Measurements from ENCODE around the gene MLLT11.
"Not testable (repeated sequence)": the region's sequence is repeated elsewhere in the genome, so short reads cannot be mapped to it uniquely, and the experiment has no call there.

The MLLT11 gene

GRCh38 chr1:151058692-151059091, 1.5 kb upstream of the MLLT11 start:
- no peak for DNase-seq

DNA sequence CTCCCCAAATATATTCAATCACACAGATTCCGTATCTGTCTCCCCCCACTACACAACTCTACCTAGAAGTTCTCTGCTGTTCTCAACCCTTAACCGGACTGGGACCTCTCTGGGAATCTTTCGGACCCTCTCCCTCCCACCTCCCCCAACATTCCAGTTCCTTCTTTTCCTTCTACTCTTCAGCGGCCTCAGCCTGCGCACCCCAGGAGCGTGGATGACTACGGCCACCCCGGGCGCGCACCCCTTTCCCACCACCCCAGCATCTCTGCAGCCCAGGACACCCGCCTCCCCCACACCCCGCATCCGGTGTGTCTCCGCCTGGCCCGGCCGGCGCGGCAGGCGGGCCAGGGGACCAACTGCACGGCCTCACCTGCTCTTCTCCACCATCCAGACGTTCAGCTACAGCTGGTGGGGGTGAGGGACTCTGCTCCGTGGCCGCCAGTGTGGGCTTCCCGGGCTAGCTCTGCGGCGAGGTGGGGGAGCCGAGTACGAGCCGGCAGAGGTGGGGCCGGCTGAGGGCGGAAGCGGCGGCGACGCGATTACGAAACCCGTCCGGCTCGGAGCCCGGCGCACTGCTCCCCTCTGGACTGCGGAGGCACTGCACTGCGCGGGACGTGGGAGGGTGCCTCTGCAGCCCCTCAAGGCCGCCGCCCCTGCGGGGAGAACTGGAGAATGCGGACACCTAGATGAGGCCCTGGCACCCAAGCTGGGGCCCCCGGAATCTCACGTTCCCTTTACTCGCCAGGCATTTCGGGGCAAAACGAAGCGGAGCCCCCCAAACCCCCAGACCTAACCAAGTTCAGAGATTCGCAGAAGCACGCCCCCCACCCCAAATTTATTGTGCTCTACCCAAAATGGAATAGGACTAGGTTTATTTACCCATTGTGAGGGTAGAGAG, 839 bp upstream of the MLLT11 start, which contains the start of gene CDC42SE1:
CDC42SE1 (minus strand) TSS at position 514 of the 898 bp plus-strand sequence. CDS start 3,892 bp downstream, outside the sequence.
- DNase-seq, result peak; percentile 89 to 91

- peak in 1 of 2 experiments; percentile 40 for DNase-seq
Measured at GRCh38 chr1:151060657-151061421, 642 bp downstream of the MLLT11 start.

GRCh38 chr1:151061704-151062103, 1.5 kb downstream of the MLLT11 start:
- DNase-seq, result no peak

GRCh38 chr1:151062741-151063371, 2.7 kb downstream of the MLLT11 start:
- DNase-seq, result no peak

- DNase-seq, result no peak
Measured at GRCh38 chr1:151065089-151065645, 5.0 kb downstream of the MLLT11 start.

DNA sequence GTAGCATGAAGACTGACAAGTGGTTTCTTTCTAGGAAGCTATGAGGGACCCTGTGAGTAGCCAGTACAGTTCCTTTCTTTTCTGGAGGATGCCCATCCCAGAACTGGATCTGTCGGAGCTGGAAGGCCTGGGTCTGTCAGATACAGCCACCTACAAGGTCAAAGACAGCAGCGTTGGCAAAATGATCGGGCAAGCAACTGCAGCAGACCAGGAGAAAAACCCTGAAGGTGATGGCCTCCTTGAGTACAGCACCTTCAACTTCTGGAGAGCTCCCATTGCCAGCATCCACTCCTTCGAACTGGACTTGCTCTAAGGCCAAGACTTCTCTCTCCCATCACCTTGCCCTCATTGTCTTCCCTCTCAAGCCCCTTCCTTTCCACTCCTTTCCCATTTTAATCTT, 7.0 kb downstream of the MLLT11 start:
- no peak for DNase-seq

DNA sequence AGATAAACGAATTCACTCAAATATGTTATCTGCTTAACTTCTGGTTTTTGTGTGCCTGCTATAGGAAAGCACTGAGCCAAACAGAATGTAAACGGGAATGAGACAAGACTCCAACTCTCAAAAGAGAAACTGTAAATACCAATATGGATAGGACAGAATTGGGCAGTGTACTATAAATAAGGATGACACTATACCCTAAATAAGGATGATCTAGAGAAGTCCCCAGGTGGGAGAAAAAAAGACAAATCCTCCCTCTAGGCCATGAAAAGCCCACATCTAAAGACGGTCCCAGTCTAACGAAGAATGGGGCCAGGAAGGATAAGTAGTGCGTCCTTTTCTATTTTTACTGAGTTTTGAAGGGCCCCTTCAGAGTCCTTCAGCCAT, 8.9 kb downstream of the MLLT11 start:
- DNase-seq, result no peak

DNA sequence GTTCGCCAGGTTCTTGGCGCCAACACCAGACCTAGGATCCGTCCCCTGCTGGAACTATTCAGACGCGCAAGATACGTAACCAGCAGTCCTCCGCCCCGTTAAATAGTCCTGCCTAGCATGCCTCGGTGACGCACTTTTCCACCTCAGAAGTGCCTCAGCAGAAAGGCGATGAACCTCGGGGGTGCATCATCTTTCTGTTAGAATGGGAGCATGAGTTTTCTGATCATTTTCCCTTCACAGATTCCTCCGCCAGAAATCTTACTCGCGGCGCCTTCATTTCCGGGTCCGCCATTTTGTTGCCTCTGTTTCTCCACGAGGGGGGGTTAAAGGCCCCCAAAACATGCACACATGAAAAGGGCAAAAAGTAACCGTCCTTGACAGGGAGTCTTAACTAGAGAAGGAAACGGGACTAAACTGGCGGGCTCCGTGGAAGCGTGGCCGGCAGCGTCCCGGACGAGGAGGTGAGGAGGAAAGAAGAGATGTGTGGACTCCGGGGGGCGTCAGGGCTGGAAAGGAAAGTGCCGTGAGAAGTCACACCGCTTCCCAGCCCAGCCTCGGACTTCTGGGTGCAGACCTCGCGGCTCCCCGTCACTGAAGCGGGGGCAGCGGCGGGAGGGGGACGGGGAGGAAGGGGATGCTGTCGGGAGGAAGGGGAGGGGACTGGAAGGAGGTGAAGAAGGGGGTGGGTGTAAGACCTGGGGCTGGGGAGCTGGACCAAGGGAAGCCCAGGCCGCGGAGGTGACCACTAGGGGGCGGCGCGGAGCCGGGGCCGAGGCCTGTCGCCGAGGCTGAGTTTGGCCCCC, 10.5 kb downstream of the MLLT11 start, which contains the start of gene GABPB2:
GABPB2 (plus strand) TSS at position 288 of the 803 bp plus-strand sequence. CDS start 17,429 bp downstream, outside the sequence.
- peak; percentile 94 to 96 for DNase-seq

- no peak for DNase-seq
Measured at GRCh38 chr1:151072224-151072623, 12.0 kb downstream of the MLLT11 start.

- DNase-seq, result no peak
Measured at GRCh38 chr1:151085953-151086559, 25.9 kb downstream of the MLLT11 start.

DNA sequence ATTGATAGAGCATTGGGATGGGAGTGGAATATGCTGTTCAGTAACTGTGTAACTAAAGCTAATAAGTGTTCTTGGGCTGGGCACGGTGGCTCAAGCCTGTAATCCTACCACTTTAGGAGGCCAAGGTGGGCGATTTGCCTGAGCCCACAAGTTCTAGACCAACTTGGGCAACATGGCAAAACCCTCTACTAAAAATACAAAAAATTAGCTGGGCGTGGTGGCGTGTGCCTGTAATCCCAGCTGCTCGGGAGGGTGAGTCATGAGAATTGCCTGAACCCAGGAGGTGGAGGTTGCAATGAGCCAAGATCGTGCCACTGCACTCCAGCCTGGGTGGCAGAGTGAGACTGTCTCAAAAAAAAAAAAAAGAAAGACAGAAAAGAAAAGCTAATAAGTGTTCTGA, 37.2 kb downstream of the MLLT11 start:
- DNase-seq, result not testable (repeated sequence)

GRCh38 chr1:151098126-151098525, 37.9 kb downstream of the MLLT11 start:
- no peak for DNase-seq

DNA sequence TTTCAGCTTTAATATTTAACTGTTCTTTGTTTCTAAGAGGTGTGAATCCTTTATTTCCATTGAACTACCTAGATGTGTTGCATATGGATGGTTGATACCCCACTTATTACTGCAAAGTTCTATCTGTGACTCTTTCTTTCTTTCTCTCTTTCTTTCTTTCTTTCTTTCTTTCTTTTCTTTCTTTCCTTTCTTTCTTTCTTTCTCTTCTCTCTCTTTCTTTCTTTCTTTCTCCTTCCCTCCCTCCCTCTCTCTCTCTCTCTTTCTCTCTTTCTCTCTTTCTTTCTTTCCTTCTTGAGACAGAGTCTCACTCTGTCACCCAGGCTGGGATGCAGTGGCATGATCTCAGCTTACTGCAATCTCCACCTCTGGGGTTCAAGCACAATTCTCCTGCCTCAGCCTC, 44.4 kb downstream of the MLLT11 start:
- no peak for DNase-seq

DNA sequence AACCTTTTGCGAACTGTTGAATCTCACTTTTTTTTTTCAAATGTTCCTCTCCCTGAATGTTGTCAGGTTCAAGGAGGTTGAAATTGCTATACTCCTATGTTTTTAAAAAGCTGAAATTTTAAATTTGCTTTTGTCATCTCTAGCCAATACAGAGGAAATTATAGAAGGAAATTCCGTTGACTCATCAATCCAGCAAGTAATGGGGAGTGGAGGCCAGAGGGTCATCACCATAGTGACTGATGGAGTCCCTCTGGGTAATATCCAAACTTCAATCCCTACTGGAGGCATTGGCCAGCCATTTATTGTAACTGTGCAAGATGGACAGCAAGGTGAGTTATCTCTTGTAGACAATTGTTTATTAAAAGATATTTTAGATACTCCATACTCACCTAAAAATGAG, 46.7 kb downstream of the MLLT11 start:
- DNase-seq, result no peak

DNA sequence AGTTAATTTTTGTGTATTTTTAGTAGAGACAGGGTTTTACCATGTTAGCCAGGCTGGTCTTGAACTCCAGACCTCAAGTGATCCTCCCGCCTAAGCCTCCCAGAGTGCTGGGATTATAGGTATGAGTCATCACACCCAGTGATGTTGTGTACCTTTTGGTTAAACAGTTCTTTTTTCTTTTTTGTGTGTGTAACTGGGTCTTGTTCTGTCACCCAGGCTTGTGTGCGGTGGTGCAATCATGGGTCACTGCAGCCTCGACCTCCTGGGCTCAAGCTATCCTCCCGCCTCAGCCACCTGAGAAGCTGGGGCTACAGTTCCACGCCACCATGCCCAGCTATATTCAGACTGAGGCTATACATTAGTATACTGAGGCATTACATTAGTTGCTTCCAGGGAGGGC, 48.1 kb downstream of the MLLT11 start:
- no peak for DNase-seq

GRCh38 chr1:151113877-151114276, 53.7 kb downstream of the MLLT11 start:
- no peak for DNase-seq

All from Kasumi-1 (cell line).